H54 (cell line): ENCODE measurements around the gene MIGA2.
"Not testable (repeated sequence)": the region's sequence is repeated elsewhere in the genome, so short reads cannot be mapped to it uniquely, and the experiment has no call there.

Experiments
- DNase-seq: peaks from one replicate; pipeline ENCODE4 v3.0.0; 2011; ENCODE audit warnings: low spot score, mixed read lengths; ENCODE audit not compliant: insufficient read length
- FAIRE-seq: peaks from 3 replicates; lab custom pipeline; 2011; peaks lifted over from hg19 to GRCh38; lab: Jason Lieb, UNC
- POLR2A ChIP-seq: IDR thresholded peaks from 2 replicates; pipeline ENCODE4 v1.6.1; 2011; ENCODE audit warnings: low read depth, mild to moderate bottlenecking, low read length

The MIGA2 gene

GRCh38 chr9:129021091-129021490 lies 15.3 kb upstream of the MIGA2 start:
- TF ChIP-seq POLR2A, result no peak
- DNase-seq (no peak), FAIRE-seq (no peak)

GRCh38 chr9:129022037-129022436 lies 14.4 kb upstream of the MIGA2 start:
- no peak for FAIRE-seq
- DNase-seq, result no peak
- no peak for TF ChIP-seq POLR2A

DNA sequence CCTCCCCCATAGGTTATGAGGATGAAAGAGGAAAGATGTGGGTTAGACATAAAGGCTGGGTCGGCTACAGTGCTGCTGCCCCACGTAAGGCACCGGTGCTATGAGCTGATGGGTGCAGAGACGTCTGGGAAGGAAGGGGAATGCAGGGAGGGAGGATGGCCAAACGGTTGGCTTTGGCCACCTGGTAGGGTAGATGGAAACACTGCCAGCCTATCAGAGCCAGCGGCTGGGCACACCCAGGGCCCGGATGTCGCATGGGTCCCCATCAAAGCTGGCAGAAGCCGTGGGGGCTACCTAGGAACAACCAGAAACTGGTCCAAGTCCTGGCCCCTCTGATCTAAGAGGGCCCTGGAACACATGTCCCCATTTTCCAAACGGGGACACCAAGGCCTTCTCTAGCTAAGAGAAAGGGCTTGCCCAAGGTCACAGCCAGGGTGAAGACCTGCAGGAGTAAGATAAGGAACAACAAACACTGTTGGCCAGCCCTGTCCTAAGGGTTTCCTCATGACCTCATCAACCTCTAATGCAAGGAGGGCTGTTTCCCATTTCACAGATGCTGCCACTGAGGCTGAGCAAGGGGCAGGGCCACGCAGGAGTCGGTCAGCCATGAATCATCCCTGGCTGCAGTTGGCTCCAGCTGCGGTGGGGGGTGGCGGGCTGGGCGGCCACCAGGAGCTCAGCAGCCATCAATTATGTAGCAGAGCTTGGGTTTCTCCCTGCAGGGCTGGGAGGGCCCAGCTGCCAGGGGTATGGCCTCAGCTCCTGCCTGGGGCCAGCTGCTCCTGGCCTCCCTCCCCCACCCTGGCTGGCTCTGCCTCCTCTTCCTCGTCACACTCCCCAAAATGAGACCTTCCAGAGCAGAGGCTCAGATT lies 13.2 kb upstream of the MIGA2 start:
- TF ChIP-seq POLR2A, result no peak
- FAIRE-seq (peak; percentile 69), DNase-seq (peak; percentile 98)

DNA sequence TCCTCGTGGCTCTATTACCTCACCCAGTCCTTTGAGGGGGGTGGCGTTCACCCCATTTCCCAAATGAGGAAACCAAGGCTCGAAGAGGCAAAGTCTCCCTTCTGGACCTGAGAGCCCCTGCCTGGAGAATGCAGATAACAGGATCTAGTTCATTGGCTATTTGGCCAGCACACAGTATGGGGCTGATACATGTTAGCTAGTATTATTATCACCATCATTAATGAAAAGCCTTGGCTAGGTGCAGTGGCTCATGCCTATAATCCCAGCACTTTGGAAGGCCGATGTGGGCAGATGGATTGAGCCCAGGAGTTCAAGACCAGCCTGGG lies 12.6 kb upstream of the MIGA2 start:
- DNase-seq (no peak), FAIRE-seq (no peak)
- no peak for TF ChIP-seq POLR2A

GRCh38 chr9:129026442-129027223 lies 9.8 kb upstream of the MIGA2 start:
- no peak for TF ChIP-seq POLR2A

GRCh38 chr9:129027224-129027684 lies 9.2 kb upstream of the MIGA2 start:
- no peak for TF ChIP-seq POLR2A
- DNase-seq (no peak), FAIRE-seq (no peak)

More at GRCh38 chr9:129026442-129027223, 9.8 kb upstream of the MIGA2 start:
- FAIRE-seq (no peak), DNase-seq (no peak)

GRCh38 chr9:129027685-129028191 lies 8.7 kb upstream of the MIGA2 start:
- no peak for TF ChIP-seq POLR2A
- DNase-seq (peak; percentile 84), FAIRE-seq (no peak)

DNA sequence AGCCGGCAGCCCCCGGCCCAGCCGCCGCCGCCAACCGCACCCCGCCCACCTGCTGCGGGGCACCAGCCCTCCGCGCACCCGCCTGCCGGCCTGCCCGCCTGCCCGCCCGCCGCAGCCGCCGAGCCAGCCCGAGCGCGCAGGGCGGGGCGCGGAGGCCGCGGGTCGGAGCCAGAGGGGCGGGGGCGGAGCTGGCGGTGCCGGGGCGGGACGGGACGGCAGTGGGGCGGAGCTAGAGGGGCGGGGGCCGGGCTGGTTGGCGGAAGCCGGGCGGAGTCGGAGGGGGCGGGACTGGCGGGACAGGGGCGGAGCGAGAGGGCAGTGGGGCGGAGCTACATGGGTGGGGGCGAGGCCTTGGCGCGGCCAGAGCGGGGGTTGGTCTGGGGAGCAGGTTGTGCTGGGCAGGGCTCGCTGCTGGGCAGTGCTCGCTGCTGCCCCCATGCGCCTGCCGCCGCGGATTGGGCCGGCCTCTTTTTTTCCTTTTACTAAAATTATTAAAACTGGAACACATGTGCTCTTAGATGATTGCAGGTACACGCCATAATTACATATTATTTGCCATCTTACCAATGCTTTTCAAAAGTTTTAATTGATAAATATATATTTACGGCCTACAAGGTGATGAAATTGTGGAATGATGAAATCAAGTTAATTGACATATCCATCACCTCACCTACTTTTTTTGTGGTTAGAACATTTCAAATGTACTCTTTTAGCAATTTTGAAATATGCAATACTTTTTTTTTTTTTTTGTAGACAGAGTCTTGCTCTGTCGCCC lies 8.0 kb upstream of the MIGA2 start, which contains the start of gene SH3GLB2:
TSS of gene SH3GLB2 (minus strand) at position 140 of the 775 bp plus-strand sequence. CDS start 177 bp downstream, outside the sequence.
- FAIRE-seq (no peak), DNase-seq (peak; percentile 99)
- peak; percentile 80 for TF ChIP-seq POLR2A

- TF ChIP-seq POLR2A, result no peak
- FAIRE-seq (no peak), DNase-seq (no peak)
Observed at GRCh38 chr9:129030191-129030590, 6.2 kb upstream of the MIGA2 start.

GRCh38 chr9:129031514-129031913 lies 4.9 kb upstream of the MIGA2 start:
- no peak for TF ChIP-seq POLR2A
- no peak for FAIRE-seq
- no peak for DNase-seq

DNA sequence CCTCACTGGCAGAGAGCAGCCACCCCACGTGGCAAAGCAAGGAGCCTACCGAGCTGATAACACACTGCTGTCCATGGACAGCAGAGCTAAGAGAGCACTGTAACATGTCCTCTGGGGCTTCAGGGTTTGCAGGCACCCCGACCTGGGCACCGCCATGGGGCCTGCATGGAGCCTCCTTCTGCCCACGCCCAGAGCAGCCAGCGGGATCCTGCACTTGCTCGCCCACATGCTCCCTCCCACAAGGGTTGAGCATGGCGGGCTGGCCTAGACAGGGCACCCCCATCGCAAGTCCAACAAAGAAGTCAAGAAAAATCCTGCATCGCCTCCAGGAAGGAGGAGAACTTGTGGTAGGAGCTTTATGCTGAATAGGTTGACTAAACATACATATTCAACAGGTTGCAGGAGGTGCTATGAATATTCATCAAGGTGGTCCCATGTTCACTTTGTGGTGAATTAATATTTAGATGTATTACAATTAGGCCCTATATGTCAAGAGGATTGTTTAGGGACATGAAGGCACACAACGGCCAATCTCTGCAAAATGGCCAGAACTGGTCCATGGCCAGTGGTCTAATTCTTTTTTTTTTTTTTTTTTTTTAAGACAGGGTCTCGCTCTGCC lies 3.8 kb upstream of the MIGA2 start:
- DNase-seq (no peak), FAIRE-seq (no peak)
- no peak for TF ChIP-seq POLR2A

GRCh38 chr9:129033216-129033615 lies 3.2 kb upstream of the MIGA2 start:
- FAIRE-seq (no peak), DNase-seq (no peak)
- TF ChIP-seq POLR2A, result no peak

GRCh38 chr9:129035838-129036237 lies 588 bp upstream of the MIGA2 start:
- DNase-seq, FAIRE-seq: not testable (repeated sequence)
